ENCODE results near the gene CEP128.

The CEP128 gene

GRCh38 chr14:80538633-80539375 lies 402.7 kb downstream of the CEP128 start:
- TF ChIP-seq TAF1 (IDR thresholded peaks at IDR 0.05; ENCODE audit: low read depth, low read length) (no peak), POU2F2 (IDR thresholded peaks at IDR 0.05; ENCODE audit: low read depth, low read length) (no peak), SPI1 (IDR thresholded peaks at IDR 0.05; ENCODE audit: low read depth, low read length) (no peak), PAX5 (IDR thresholded peaks at IDR 0.05; ENCODE audit: insufficient read depth, low read length, severe bottlenecking) (no peak), POLR2A (IDR thresholded peaks at IDR 0.05; ENCODE audit: low read depth, low read length) (no peak)
- FAIRE-seq: no peak
- no peak for DNase-seq (ENCODE audit: insufficient read length, low spot score)

GRCh38 chr14:80537626-80538025 lies 403.9 kb downstream of the CEP128 start:
- FAIRE-seq: no peak
- TF ChIP-seq TAF1 (IDR thresholded peaks at IDR 0.05; ENCODE audit: low read depth, low read length) (no peak), POLR2AphosphoS5 (IDR thresholded peaks at IDR 0.05; ENCODE audit: low read depth, low read length) (no peak), PAX5 (IDR thresholded peaks at IDR 0.05; ENCODE audit: insufficient read depth, low read length, severe bottlenecking) (no peak), SPI1 (IDR thresholded peaks at IDR 0.05; ENCODE audit: low read depth, low read length) (no peak), POU2F2 (IDR thresholded peaks at IDR 0.05; ENCODE audit: low read depth, low read length) (no peak), POLR2A (IDR thresholded peaks at IDR 0.05; ENCODE audit: low read depth, low read length) (no peak)
- DNase-seq (ENCODE audit: insufficient read length, low spot score): no peak

- DNase-seq (ENCODE audit: insufficient read length, low spot score) (no peak), FAIRE-seq (no peak)
- TF ChIP-seq TAF1 (IDR thresholded peaks at IDR 0.05; ENCODE audit: low read depth, low read length): no peak
- no peak for TF ChIP-seq SPI1 (IDR thresholded peaks at IDR 0.05; ENCODE audit: low read depth, low read length)
Measured at GRCh38 chr14:80536456-80536855, 405.1 kb downstream of the CEP128 start.

GRCh38 chr14:80535171-80535570 lies 406.4 kb downstream of the CEP128 start:
- FAIRE-seq: no peak
- TF ChIP-seq POU2F2 (IDR thresholded peaks at IDR 0.05; ENCODE audit: low read depth, low read length) (no peak), TAF1 (IDR thresholded peaks at IDR 0.05; ENCODE audit: low read depth, low read length) (no peak), POLR2A (IDR thresholded peaks at IDR 0.05; ENCODE audit: low read depth, low read length) (no peak), POLR2AphosphoS5 (IDR thresholded peaks at IDR 0.05; ENCODE audit: low read depth, low read length) (no peak), SPI1 (IDR thresholded peaks at IDR 0.05; ENCODE audit: low read depth, low read length) (no peak), PAX5 (IDR thresholded peaks at IDR 0.05; ENCODE audit: insufficient read depth, low read length, severe bottlenecking) (no peak)
- DNase-seq (ENCODE audit: insufficient read length, low spot score): no peak

- no peak for FAIRE-seq
- TF ChIP-seq PAX5 (IDR thresholded peaks at IDR 0.05; ENCODE audit: insufficient read depth, low read length, severe bottlenecking) (no peak), SPI1 (IDR thresholded peaks at IDR 0.05; ENCODE audit: low read depth, low read length) (no peak), POLR2AphosphoS5 (IDR thresholded peaks at IDR 0.05; ENCODE audit: low read depth, low read length) (no peak), POU2F2 (IDR thresholded peaks at IDR 0.05; ENCODE audit: low read depth, low read length) (no peak), TAF1 (IDR thresholded peaks at IDR 0.05; ENCODE audit: low read depth, low read length) (no peak), POLR2A (IDR thresholded peaks at IDR 0.05; ENCODE audit: low read depth, low read length) (no peak)
- no peak for DNase-seq (ENCODE audit: insufficient read length, low spot score)
Measured at GRCh38 chr14:80523518-80524117, 417.9 kb downstream of the CEP128 start.

GRCh38 chr14:80522936-80523335 lies 418.6 kb downstream of the CEP128 start:
- FAIRE-seq (no peak), DNase-seq (ENCODE audit: insufficient read length, low spot score) (no peak)
- no peak for TF ChIP-seq SPI1 (IDR thresholded peaks at IDR 0.05; ENCODE audit: low read depth, low read length)
- TF ChIP-seq PAX5 (IDR thresholded peaks at IDR 0.05; ENCODE audit: insufficient read depth, low read length, severe bottlenecking): no peak
- TF ChIP-seq POU2F2 (IDR thresholded peaks at IDR 0.05; ENCODE audit: low read depth, low read length): no peak
- TF ChIP-seq TAF1 (IDR thresholded peaks at IDR 0.05; ENCODE audit: low read depth, low read length): no peak
- TF ChIP-seq POLR2A (IDR thresholded peaks at IDR 0.05; ENCODE audit: low read depth, low read length): no peak
- TF ChIP-seq POLR2AphosphoS5 (IDR thresholded peaks at IDR 0.05; ENCODE audit: low read depth, low read length): no peak

- no peak for DNase-seq (ENCODE audit: insufficient read length, low spot score)
- FAIRE-seq: no peak
- TF ChIP-seq TAF1 (IDR thresholded peaks at IDR 0.05; ENCODE audit: low read depth, low read length): no peak
- no peak for TF ChIP-seq POLR2AphosphoS5 (IDR thresholded peaks at IDR 0.05; ENCODE audit: low read depth, low read length)
- TF ChIP-seq POU2F2 (IDR thresholded peaks at IDR 0.05; ENCODE audit: low read depth, low read length): no peak
- no peak for TF ChIP-seq PAX5 (IDR thresholded peaks at IDR 0.05; ENCODE audit: insufficient read depth, low read length, severe bottlenecking)
- no peak for TF ChIP-seq POLR2A (IDR thresholded peaks at IDR 0.05; ENCODE audit: low read depth, low read length)
- no peak for TF ChIP-seq SPI1 (IDR thresholded peaks at IDR 0.05; ENCODE audit: low read depth, low read length)
Measured at GRCh38 chr14:80522411-80522810, 419.1 kb downstream of the CEP128 start.

- TF ChIP-seq TAF1 (IDR thresholded peaks at IDR 0.05; ENCODE audit: low read depth, low read length): no peak
- TF ChIP-seq POU2F2 (IDR thresholded peaks at IDR 0.05; ENCODE audit: low read depth, low read length): no peak
- no peak for TF ChIP-seq SPI1 (IDR thresholded peaks at IDR 0.05; ENCODE audit: low read depth, low read length)
- TF ChIP-seq PAX5 (IDR thresholded peaks at IDR 0.05; ENCODE audit: insufficient read depth, low read length, severe bottlenecking): no peak
- no peak for TF ChIP-seq POLR2A (IDR thresholded peaks at IDR 0.05; ENCODE audit: low read depth, low read length)
- TF ChIP-seq POLR2AphosphoS5 (IDR thresholded peaks at IDR 0.05; ENCODE audit: low read depth, low read length): no peak
- DNase-seq (ENCODE audit: insufficient read length, low spot score) (no peak), FAIRE-seq (no peak)
Measured at GRCh38 chr14:80521456-80521855, 420.1 kb downstream of the CEP128 start.

GRCh38 chr14:80519002-80519401 lies 422.5 kb downstream of the CEP128 start:
- DNase-seq (ENCODE audit: insufficient read length, low spot score) (no peak), FAIRE-seq (no peak)
- TF ChIP-seq SPI1 (IDR thresholded peaks at IDR 0.05; ENCODE audit: low read depth, low read length) (no peak), POLR2AphosphoS5 (IDR thresholded peaks at IDR 0.05; ENCODE audit: low read depth, low read length) (no peak), POLR2A (IDR thresholded peaks at IDR 0.05; ENCODE audit: low read depth, low read length) (no peak), TAF1 (IDR thresholded peaks at IDR 0.05; ENCODE audit: low read depth, low read length) (no peak), PAX5 (IDR thresholded peaks at IDR 0.05; ENCODE audit: insufficient read depth, low read length, severe bottlenecking) (no peak), POU2F2 (IDR thresholded peaks at IDR 0.05; ENCODE audit: low read depth, low read length) (no peak)
